Lower leg skin (tissue), 3 donors: Measurements from ENCODE around the gene TTC7B.

Experiments used
- CTCF ChIP-seq, 3 donors: fragments of 450-650 bp; IDR thresholded peaks; one replicate each; pipeline ENCODE4 v1.5.1; 2016; ENCODE audit warnings: antibody characterized with exemption in 3 of 3, mild to moderate bottlenecking in 3 of 3, moderate library complexity in 2 of 3
- POLR2A ChIP-seq, 2 donors: fragments of 450-650 bp; IDR thresholded peaks; one replicate each; pipeline ENCODE4 v1.6.1; 2016 to 2017; ENCODE audit warnings: antibody characterized with exemption in 2 of 2, mild to moderate bottlenecking in 1 of 2, moderate library complexity in 1 of 2

- no peak for TF ChIP-seq CTCF (IDR thresholded peaks at IDR 0.05)
- TF ChIP-seq POLR2A (IDR thresholded peaks at IDR 0.05): no peak
Observed at GRCh38 chr14:90698379-90698869, 117.8 kb downstream of the TTC7B start.
